Mesenchymal stem cell (in vitro differentiated cells and primary cell): ENCODE measurements around the gene DNAI7.

ENCODE experiments used
- DNase-seq: peaks from one replicate; pipeline ENCODE4 v3.0.0-alpha.2; 2013
- H2AFZ ChIP-seq: one replicate; pipeline ENCODE4 v1.6.1; 2013; ENCODE audit warnings: low read depth, mild to moderate bottlenecking, control low read depth, inconsistent platforms, low read length, moderate library complexity
- H2AK5ac ChIP-seq: 2 replicates; pipeline ENCODE4 v1.6.1; 2013; ENCODE audit warnings: low read length, moderate library complexity, mild to moderate bottlenecking, inconsistent platforms; ENCODE audit not compliant: severe bottlenecking
- H2BK120ac ChIP-seq: one replicate; pipeline ENCODE4 v1.6.1; 2013; ENCODE audit warnings: low read depth, mild to moderate bottlenecking, inconsistent platforms, low read length, moderate library complexity
- H2BK12ac ChIP-seq, 2 experiments: one replicate each; pipeline ENCODE4 v1.6.1; 2013; ENCODE audit warnings: inconsistent platforms in 2 of 2, low read length in 2 of 2, mild to moderate bottlenecking in 2 of 2, moderate library complexity in 2 of 2, control low read depth in 1 of 2
- H2BK15ac ChIP-seq: one replicate; pipeline ENCODE4 v1.6.1; 2013; ENCODE audit warnings: mild to moderate bottlenecking, low read depth, inconsistent platforms; ENCODE audit not compliant: poor library complexity, severe bottlenecking
- H2BK5ac ChIP-seq: 2 replicates; pipeline ENCODE4 v1.6.1; 2013; ENCODE audit warnings: low read depth, mild to moderate bottlenecking, low read length, control low read depth, inconsistent platforms; ENCODE audit not compliant: poor library complexity, severe bottlenecking
- H3K14ac ChIP-seq, 2 experiments: one replicate each; pipeline ENCODE4 v1.6.1; 2013; ENCODE audit warnings: inconsistent platforms in 2 of 2, low read length in 2 of 2, control low read depth in 1 of 2, mild to moderate bottlenecking in 1 of 2, moderate library complexity in 1 of 2
- H3K18ac ChIP-seq, 2 experiments: one replicate each; pipeline ENCODE4 v1.6.1; 2013; ENCODE audit warnings: inconsistent platforms in 2 of 2, low read length in 2 of 2, control low read depth in 1 of 2, low read depth in 1 of 2, mild to moderate bottlenecking in 1 of 2
- H3K23ac ChIP-seq, 2 experiments: one replicate each; pipeline ENCODE4 v1.6.1; 2013; ENCODE audit warnings: inconsistent platforms in 2 of 2, low read length in 2 of 2, mild to moderate bottlenecking in 2 of 2, moderate library complexity in 2 of 2, control low read depth in 1 of 2
- H3K27ac ChIP-seq: 2 replicates; pipeline ENCODE4 v1.5.1; 2013; ENCODE audit warnings: mild to moderate bottlenecking, moderate library complexity, low read length, control low read depth, inconsistent platforms; ENCODE audit not compliant: poor library complexity, severe bottlenecking
- H3K27me3 ChIP-seq, 2 experiments: 2 replicates each; pipeline versions ENCODE4 v1.6.1 to v1.7.0; 2013; ENCODE audit warnings: low read length in 2 of 2, mild to moderate bottlenecking in 2 of 2, moderate library complexity in 2 of 2, control low read depth in 1 of 2, inconsistent platforms in 1 of 2; ENCODE audit not compliant: control insufficient read depth in 1 of 2, insufficient read depth in 1 of 2
- H3K36me3 ChIP-seq, 2 experiments: 2 replicates each; pipeline versions ENCODE4 v1.6.1 to v1.7.0; 2013; ENCODE audit warnings: low read length in 2 of 2, control low read depth in 1 of 2, inconsistent platforms in 1 of 2, low read depth in 1 of 2, mild to moderate bottlenecking in 1 of 2; ENCODE audit not compliant: insufficient read depth in 2 of 2, control insufficient read depth in 1 of 2
- H3K4ac ChIP-seq, 2 experiments: one replicate each; pipeline ENCODE4 v1.6.1; 2013; ENCODE audit warnings: inconsistent platforms in 2 of 2, low read length in 2 of 2, mild to moderate bottlenecking in 2 of 2, moderate library complexity in 2 of 2, control low read depth in 1 of 2, low read depth in 1 of 2
- H3K4me1 ChIP-seq: 2 replicates; pipeline ENCODE4 v1.6.1; 2013; ENCODE audit warnings: low read depth, low read length, control low read depth; ENCODE audit not compliant: control insufficient read depth, insufficient read depth
- H3K4me2 ChIP-seq: 2 replicates; pipeline ENCODE4 v1.6.1; 2013; ENCODE audit warnings: low read length, mild to moderate bottlenecking, inconsistent platforms; ENCODE audit not compliant: poor library complexity, severe bottlenecking
- H3K4me3 ChIP-seq, 2 experiments: 2 replicates each; pipeline versions ENCODE4 v1.5.1 to v1.7.0; 2013; ENCODE audit warnings: low read length in 2 of 2, mild to moderate bottlenecking in 2 of 2, control low read depth in 1 of 2, low read depth in 1 of 2; ENCODE audit not compliant: insufficient read depth in 1 of 2
- H3K79me1 ChIP-seq: replicated peaks from 2 replicates; pipeline ENCODE4 v1.6.1; 2013; ENCODE audit warnings: mild to moderate bottlenecking, control low read depth, low read length, inconsistent platforms; ENCODE audit not compliant: poor library complexity, severe bottlenecking
- H3K9ac ChIP-seq: 2 replicates; pipeline ENCODE4 v1.7.0; 2013; ENCODE audit warnings: mild to moderate bottlenecking, low read length, moderate library complexity
- H3K9me3 ChIP-seq: 2 replicates; pipeline ENCODE4 v1.7.0; 2013; ENCODE audit warnings: mild to moderate bottlenecking, low read length; ENCODE audit not compliant: control insufficient read depth
- H4K8ac ChIP-seq: one replicate; pipeline ENCODE4 v1.6.1; 2013; ENCODE audit warnings: inconsistent platforms, mild to moderate bottlenecking, low read length, moderate library complexity
- H4K91ac ChIP-seq: one replicate; pipeline ENCODE4 v1.6.1; 2013; ENCODE audit warnings: mild to moderate bottlenecking, low read length, inconsistent platforms
- WGBS: methylation state at CpG from one replicate; pipeline ENCODE4 v1.1.7; 2013; ENCODE audit warnings: mixed read lengths; 5-methylcytosine and 5-hydroxymethylcytosine counted together

DNAI7 gene

DNA sequence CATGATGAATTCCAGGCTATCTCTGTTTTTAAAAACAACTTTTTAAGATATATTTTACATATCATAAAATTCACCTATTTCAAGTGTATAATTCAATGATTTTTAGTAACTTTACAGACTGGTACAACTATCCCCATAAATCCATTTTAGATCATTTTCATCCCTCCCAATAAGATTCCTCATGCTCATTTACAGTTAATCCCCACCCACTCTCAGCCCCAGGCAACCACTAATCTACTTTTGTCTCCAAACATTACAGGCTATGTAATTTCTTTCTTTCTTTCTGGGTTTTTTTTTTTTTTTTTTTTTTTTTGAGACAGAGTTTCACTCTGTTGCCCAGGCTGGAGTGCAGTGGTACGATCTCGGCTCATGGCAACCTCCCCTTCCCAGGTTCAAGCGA is 81.3 kb downstream of the DNAI7 start:
- H3K18ac ChIP-seq, result no peak overlapping the region
- no peak overlapping the region for H2AK5ac ChIP-seq
- H3K4me1 ChIP-seq, result no peaks in the 10 kb centered on the region
- no peak overlapping the region for H3K4ac ChIP-seq
- H3K4me3 ChIP-seq, result no peak overlapping the region
- H3K23ac ChIP-seq, result no peak overlapping the region
- no peak overlapping the region for H3K9ac ChIP-seq
- no peaks in the 10 kb centered on the region for H3K79me1 ChIP-seq
- H2AFZ ChIP-seq, result no peak overlapping the region
- WGBS, result 97% methylated on average over 3 of the region's 3 CpGs
- no peak overlapping the region for H3K27ac ChIP-seq
- H3K4me2 ChIP-seq, result no peak overlapping the region
- no peak overlapping the region for H2BK12ac ChIP-seq
- no peaks in the 10 kb centered on the region for H3K27me3 ChIP-seq
- H4K8ac ChIP-seq, result no peak overlapping the region
- no peak overlapping the region for H4K91ac ChIP-seq
- DNase-seq, result no peak
- H3K36me3 ChIP-seq, result no peaks in the 10 kb centered on the region
- H2BK120ac ChIP-seq, result no peak overlapping the region
- H2BK15ac ChIP-seq, result no peak overlapping the region
- no peak overlapping the region for H2BK5ac ChIP-seq
- no peak overlapping the region for H3K14ac ChIP-seq
- no peaks in the 10 kb centered on the region for H3K9me3 ChIP-seq

DNA sequence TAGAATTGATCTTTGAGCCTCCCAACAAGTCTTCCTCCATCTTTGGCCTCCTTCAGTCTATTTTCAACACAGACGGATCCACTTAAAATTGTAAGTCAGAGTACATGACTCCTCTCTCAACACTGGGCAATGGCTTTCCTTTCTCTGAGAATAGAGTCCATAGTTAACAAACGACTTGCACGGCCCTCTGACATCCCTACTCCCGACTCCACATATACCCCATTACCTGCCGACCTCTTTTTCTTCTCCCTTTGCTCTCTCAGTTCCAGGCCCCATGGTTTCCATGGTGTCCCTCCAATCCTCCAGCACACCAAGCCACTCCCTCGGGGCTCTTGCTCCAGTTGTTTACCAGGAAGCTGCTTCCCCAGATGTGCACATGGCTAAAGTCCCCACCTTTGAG is 84.7 kb downstream of the DNAI7 start:
- Histone ChIP-seq H3K4me3 (no peak overlapping the region), H3K23ac (no peak overlapping the region), H3K4me2 (no peak overlapping the region), H2BK5ac (no peak overlapping the region), H2BK15ac (no peak overlapping the region), H3K79me1 (no peaks in the 10 kb centered on the region), H4K8ac (no peak overlapping the region), H3K9me3 (no peaks in the 10 kb centered on the region), H2BK12ac (no peak overlapping the region), H3K36me3 (no peaks in the 10 kb centered on the region), H3K14ac (no peak overlapping the region), H3K4me1 (no peaks in the 10 kb centered on the region), H3K4ac (no peak overlapping the region), H3K18ac (no peak overlapping the region), H2AFZ (no peak overlapping the region), H3K9ac (no peak overlapping the region), H3K27me3 (no peaks in the 10 kb centered on the region), H2BK120ac (no peak overlapping the region), H2AK5ac (no peak overlapping the region), H3K27ac (no peak overlapping the region), H4K91ac (no peak overlapping the region)
- DNase-seq, result no peak
- WGBS, result 87% methylated on average over 6 of the region's 6 CpGs

DNA sequence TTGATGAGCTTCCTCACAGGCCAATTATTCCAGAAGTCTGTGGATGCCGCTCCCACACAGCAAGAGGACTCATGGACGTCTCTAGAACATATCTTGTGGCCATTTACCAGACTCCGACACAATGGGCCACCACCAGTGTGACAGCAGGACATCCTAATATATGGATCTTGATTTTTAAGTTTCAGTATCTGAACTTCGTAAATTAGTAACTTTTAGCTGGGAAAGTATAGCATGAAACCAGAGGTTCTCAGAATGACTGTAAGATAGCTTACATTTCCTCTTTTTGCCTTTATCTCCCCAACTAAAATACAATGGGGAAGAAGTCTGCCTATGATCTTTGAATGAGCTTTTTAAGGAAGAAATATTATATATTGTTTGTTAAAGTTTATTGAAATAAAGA is 87.0 kb downstream of the DNAI7 start:
- H3K18ac ChIP-seq, result no peak overlapping the region
- no peaks in the 10 kb centered on the region for H3K79me1 ChIP-seq
- H3K9ac ChIP-seq, result no peak overlapping the region
- no peaks in the 10 kb centered on the region for H3K36me3 ChIP-seq
- no peak overlapping the region for H3K27ac ChIP-seq
- no peaks in the 10 kb centered on the region for H3K27me3 ChIP-seq
- no peak overlapping the region for H2BK120ac ChIP-seq
- H2BK5ac ChIP-seq, result no peak overlapping the region
- no peak overlapping the region for H3K4ac ChIP-seq
- no peak overlapping the region for H3K4me3 ChIP-seq
- H4K91ac ChIP-seq, result no peak overlapping the region
- H2BK12ac ChIP-seq, result no peak overlapping the region
- H2AFZ ChIP-seq, result no peak overlapping the region
- H3K23ac ChIP-seq, result no peak overlapping the region
- H2AK5ac ChIP-seq, result no peak overlapping the region
- no peak overlapping the region for H2BK15ac ChIP-seq
- H3K4me2 ChIP-seq, result no peak overlapping the region
- H3K9me3 ChIP-seq, result no peaks in the 10 kb centered on the region
- H3K4me1 ChIP-seq, result no peaks in the 10 kb centered on the region
- no peak overlapping the region for H3K14ac ChIP-seq
- 89% methylated on average over 3 of the region's 4 CpGs for WGBS
- DNase-seq, result no peak
- no peak overlapping the region for H4K8ac ChIP-seq

GRCh38 chr12:25106818-25107217 is 88.1 kb downstream of the DNAI7 start:
- Histone ChIP-seq H3K14ac (no peak overlapping the region), H2BK15ac (no peak overlapping the region), H3K4me3 (no peak overlapping the region), H3K9me3 (no peaks in the 10 kb centered on the region), H2AK5ac (no peak overlapping the region), H3K36me3 (no peaks in the 10 kb centered on the region), H2BK120ac (no peak overlapping the region), H3K18ac (no peak overlapping the region), H4K91ac (no peak overlapping the region), H4K8ac (no peak overlapping the region), H3K27me3 (no peaks in the 10 kb centered on the region), H2BK12ac (no peak overlapping the region), H3K4ac (no peak overlapping the region), H3K79me1 (no peaks in the 10 kb centered on the region), H3K4me2 (no peak overlapping the region), H3K4me1 (no peaks in the 10 kb centered on the region), H2AFZ (no peak overlapping the region), H3K27ac (no peak overlapping the region), H3K9ac (no peak overlapping the region), H3K23ac (no peak overlapping the region), H2BK5ac (no peak overlapping the region)
- DNase-seq, result peak; percentile 8
